HUDEP-2 (cell line): ENCODE results near the gene TBX5.
A peak's percentile ranks its signal among the peaks of the same experiment; 100 is the strongest.
"Not testable (repeated sequence)": the region's sequence is repeated elsewhere in the genome, so short reads cannot be mapped to it uniquely, and the experiment has no call there.

Experiments used
- DNase-seq, 76 experiments: peaks; one replicate each; lab custom pipeline; 2025; ENCODE audit not compliant: unreplicated experiment in 76 of 76; lab: John Stamatoyannopoulos, UW

Gene TBX5

GRCh38 chr12:114393569-114393968, 12.4 kb downstream of the TBX5 start:
- DNase-seq = no peak

DNA sequence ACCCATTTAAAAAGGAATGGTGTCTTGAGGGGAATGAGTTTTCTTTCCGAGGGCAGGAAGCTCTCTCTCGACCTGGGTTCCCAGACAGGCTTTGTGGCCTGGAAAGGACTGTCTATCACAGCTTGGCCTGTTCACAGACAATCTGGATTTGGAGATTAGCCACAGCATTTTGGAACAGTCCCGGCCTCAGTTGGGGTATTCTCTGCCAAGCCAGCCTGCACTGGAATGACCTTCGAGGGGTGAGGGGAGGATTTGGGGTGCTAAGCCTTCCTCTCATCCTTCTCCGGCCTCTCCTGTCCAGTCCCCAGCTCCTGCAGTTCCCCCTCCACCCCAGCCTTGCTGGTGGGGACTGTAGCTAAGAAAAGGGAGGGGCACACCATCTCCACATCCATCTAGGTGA, 13.0 kb downstream of the TBX5 start:
- DNase-seq = no peak

GRCh38 chr12:114391088-114391487, 14.9 kb downstream of the TBX5 start:
- DNase-seq = no peak

DNA sequence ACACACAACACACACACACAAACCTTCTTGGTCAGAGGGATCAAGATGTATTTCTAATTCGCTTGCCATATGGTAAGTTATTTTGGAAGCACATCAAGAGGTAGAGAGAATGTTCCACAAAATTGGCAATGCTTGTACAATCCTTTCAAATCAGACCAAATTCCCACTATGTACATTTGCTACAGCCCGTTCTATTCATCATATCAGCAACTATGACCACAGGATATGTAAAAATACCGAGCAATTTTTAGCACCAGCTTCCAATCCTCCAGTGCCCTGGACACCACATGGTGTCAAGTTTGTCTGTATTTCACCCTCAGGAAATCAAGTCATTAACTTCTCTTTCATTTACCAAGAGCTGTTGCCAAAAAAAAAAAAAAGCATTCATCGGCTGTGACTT, 21.2 kb downstream of the TBX5 start:
- DNase-seq = no peak

DNA sequence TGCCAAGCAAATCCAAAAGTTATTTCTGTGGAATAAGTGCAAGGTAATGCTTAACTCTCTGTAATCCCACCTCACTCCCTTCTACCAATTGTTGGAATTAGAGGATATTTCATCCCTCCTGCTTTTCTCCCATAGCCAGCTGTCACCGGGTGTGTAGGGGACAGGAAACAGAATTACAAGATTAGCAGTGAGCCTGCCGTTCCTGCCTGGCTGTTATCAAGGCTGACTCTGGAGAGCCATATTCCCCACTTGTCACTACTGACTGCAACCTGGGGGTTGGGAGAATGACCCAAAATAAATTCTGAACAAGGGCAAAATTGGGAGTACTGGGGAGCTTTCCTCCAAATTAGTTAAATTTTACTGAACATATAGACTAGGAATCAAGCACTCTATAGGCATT, 24.8 kb downstream of the TBX5 start:
- DNase-seq = no peak

DNA sequence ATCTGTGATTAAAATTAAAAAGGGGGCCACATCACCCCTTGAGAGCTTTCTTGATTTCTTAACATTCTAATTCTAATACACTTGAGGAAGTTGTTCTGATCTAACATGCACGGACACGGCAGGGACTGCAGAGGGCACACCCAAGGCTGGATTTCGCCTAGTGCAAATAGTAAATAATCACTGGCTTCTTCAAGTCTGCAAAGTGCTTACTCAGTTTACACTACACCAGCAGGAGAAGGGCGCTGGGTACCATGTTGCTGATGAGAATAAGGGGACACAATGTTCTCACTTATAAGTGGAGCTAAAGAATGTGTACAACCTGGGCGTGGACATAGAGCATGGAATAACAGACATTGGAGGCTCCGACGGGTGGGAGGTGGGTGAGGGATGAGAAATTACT, 34.2 kb downstream of the TBX5 start:
- no peak for DNase-seq

DNA sequence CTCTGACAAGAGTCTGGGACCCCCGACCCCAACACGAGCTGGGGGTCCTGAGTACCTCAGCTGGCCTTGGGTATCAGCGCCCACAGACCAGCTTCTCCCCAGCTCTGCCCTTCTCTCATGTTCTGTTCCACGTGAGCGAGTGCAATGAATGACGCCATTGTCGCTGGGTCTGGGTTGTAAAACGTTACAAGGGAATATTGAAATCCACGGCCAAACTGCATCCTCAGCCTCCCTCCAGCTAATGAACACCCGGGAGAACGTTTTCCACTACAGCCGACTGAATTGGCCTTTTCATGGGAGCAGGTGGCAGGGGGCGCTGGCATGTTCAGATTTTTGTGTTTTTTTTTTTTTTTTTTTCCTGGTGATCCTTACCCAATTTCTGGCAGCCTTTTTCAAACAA, 34.7 kb downstream of the TBX5 start:
- DNase-seq = no peak

GRCh38 chr12:114368685-114369452, 37.1 kb downstream of the TBX5 start:
- DNase-seq = no peak

DNA sequence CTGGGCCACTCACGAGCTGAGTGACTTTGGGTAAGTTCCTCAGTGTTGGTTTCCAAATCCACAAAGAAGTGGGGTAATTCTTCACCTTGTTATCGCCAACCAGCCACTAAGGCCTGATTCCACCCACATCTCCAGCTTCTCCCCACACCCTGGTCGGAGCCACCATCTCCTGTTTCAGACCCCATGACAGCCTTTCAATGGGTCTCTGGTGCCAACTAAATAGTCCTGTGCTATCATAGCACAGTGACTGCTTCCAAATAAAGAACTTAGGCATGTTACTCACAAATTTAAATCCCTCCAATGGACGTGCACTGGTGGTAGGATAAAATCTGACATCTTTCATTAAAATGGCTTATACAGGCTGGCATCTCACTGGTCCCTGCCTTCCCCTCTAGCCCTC, 44.0 kb downstream of the TBX5 start:
- no peak for DNase-seq

- DNase-seq = no peak
Observed at GRCh38 chr12:114361545-114361944, 44.4 kb downstream of the TBX5 start.

DNA sequence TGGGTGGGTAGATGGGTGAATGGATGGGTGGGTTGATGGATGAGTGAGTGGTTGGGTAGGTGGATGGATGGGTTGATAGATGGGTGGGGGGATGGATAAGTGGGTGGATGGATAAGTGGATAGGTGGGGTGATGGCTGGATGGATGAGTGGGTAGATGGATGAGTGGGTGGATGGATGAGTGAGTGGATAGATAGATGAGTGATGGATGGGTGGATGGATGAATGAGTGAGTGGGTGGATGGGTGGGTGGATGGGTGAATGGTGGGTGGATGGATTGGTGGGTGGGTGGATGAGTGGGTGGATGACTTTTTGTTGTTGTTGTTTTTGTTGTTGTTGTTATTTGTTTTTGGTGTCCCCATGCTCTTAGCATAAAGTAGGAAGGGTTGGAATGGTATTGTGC, 45.5 kb downstream of the TBX5 start:
- no peak for DNase-seq

DNA sequence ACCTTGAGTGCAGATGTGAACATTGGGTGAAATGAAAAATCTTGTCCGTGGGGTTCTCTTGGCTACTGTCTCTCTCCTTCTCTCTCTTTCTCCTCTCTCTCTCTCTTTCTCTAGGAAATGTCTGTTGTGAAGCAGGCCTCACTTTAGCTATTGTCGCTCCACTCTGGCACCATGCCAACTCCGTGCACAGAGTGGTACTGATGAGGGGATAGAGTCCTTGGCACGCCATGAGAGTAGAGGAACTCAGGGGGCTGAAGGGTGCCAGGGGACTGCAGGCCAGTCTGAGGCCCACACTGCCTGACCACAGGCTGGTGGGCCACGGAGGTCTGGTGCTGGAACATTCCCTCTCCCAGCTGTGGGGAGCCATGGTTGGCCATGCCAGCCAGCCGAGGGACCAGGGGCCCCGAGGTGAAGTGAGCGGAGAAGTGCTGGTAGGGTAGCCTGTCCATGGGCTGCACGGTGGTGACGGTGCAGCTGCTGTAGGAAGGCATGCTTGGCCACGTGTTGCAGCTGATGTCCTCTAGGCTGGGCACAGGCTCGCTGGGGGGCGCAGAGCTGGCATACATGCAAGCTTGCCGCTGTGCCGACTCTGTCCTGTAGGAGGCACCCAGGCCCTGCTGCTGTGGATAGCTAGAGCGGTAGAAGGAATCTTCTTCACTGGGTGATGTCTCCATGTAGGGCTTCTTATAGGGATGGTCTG, 50.4 kb downstream of the TBX5 start:
- DNase-seq = peak in 18 of 76 experiments; percentile 0 to 26 (median 4)

DNA sequence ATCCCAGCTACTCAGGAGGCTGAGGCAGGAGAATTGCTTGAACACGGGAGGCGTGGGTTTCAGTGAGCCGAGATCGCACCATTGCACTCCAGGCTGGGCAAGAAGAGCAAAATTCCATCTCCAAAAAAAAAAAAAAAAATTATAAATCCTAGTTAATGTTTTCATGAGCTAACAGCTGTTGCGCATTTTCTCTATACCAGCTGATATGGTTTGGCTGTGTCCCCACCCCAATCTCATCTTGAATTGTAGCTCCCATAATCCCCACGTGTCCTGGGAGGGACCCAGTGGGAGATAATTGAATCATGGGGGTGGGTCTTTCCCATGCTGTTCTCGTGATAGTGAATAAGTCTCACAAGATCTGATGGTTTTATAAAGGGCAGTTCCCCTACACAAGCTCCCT, 56.7 kb downstream of the TBX5 start:
- not testable (repeated sequence) for DNase-seq

DNA sequence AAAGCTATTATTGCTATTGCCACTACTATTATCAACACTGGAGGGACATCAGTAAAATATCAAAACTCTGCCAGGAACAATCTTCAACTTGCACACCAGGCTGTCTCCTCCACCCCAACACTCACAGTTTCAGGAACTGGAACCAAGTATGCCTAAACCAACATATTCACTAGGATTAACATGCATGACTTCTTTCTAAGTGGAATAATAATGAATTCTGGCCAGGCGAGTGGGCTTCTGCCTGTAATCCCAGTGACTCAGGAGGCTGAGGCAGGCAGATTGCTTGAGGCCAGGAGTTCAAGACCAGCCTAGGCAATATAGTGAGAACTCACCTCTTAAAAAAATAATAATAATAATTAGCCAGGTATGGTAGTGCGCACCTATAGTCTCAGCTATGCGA, 58.1 kb downstream of the TBX5 start:
- no peak for DNase-seq

- DNase-seq = no peak
Observed at GRCh38 chr12:114344831-114345230, 61.1 kb downstream of the TBX5 start.

- DNase-seq = no peak
Observed at GRCh38 chr12:114344303-114344663, 61.7 kb downstream of the TBX5 start.

GRCh38 chr12:114343585-114344302, 62.2 kb downstream of the TBX5 start:
- no peak for DNase-seq

GRCh38 chr12:114342656-114343055, 63.3 kb downstream of the TBX5 start:
- no peak for DNase-seq

DNA sequence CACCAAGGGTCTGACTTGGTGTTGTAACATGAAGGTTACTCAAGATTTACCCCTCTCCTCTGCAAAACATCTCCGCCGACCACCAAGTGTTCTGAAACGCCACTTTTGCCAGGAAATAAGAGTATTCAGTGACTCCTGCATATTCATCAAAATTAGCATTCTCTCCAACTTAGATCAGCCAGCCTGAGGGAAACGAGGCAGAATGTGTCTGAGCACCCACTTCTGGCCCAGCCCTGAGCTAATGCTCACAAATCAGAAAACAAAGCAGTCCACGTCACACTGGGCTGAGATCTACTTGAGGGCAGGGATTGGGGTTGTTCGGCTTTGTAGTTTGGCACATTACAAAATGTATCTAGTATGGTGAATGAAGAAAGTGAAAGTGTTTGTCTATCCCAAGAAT, 64.3 kb downstream of the TBX5 start:
- DNase-seq = no peak

- no peak for DNase-seq
Observed at GRCh38 chr12:114340231-114340630, 65.7 kb downstream of the TBX5 start.

DNA sequence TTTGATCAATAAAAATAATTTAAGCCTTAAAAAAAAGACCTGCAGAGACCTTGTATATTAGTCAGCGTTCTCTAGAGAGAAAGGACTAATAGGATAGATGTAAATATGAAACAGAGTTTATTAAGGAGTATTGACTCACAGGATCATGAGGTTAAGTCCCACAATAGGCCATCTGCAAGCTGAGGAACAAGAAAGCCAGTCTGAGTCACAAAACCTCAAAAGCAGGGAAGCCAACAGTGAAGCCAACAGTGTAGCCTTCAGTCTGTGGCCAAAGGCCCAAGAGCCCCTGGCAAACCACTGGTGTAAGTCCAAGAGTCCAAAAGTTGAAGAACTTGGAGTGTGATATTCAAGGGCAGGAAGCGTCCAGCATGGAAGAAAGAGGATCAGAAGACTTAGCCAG, 66.3 kb downstream of the TBX5 start:
- no peak for DNase-seq

GRCh38 chr12:114335607-114336006, 70.3 kb downstream of the TBX5 start:
- no peak for DNase-seq
